ENCODE measurements around the gene PANX3. TPM values are rescaled to one million over a fixed set of nuclear protein-coding genes. Genes with fewer than 3 reads are reported as not detected.

Gene PANX3
- total and polyA plus RNA-seq, 2 of the 13 experiments (the other 11 are each of a cell fraction or from before 2014, with no cell fraction given): not detected

GRCh38 chr11:124662106-124662505 is 50.9 kb downstream of the PANX3 start:
- no peaks in the 10 kb centered on the region for H4K20me1 ChIP-seq (ENCODE audit: insufficient read depth, low read length)
- ChIA-PET POLR2A (no interaction called here), CTCF (ENCODE audit: low intra/inter-chr PET ratio, low total read pairs) (no interaction called here)
- in situ Hi-C loops (cut with HindIII; ENCODE audit: extremely low pct_ligation_motif_present, low pct_unique_long_range_greater_than_20kb) (no loop called here), intact Hi-C loops (cut with micrococcal nuclease; ENCODE audit: unreplicated experiment) (no loop called here)
- no peak for FAIRE-seq
- no peaks in the 10 kb centered on the region for H3K4me1 ChIP-seq (ENCODE audit: insufficient read depth, low read length)
- no peak overlapping the region for H2AFZ ChIP-seq (ENCODE audit: low read length)
- H3K9me3 ChIP-seq (ENCODE audit: low read length): no peaks in the 10 kb centered on the region
- no peak for DNase-seq (ENCODE audit: low spot score)
- no peak overlapping the region for H3K27ac ChIP-seq (ENCODE audit: extremely low read length, insufficient read depth, low read length)
- H3K4me2 ChIP-seq (ENCODE audit: low read depth, low read length): no peak overlapping the region
- no peak for ATAC-seq
- no peak overlapping the region for H3K9ac ChIP-seq (ENCODE audit: insufficient read depth, low read depth, low read length)
- H3K36me3 ChIP-seq (replicated peaks in 1 of 2; ENCODE audit: control insufficient read depth in 1 of 2, insufficient read depth in 2 of 2, low read length in 2 of 2): no peaks in the 10 kb centered on the region
- no peaks in the 10 kb centered on the region for H3K79me2 ChIP-seq (ENCODE audit: insufficient read depth, low read length)
- WGBS (ENCODE audit: low lambda C conversion rate): 79% methylated on average over 4 of the region's 4 CpGs
- no peak overlapping the region for H3K4me3 ChIP-seq (replicated peaks in 1 of 3; ENCODE audit: insufficient read depth in 1 of 3, low read depth in 2 of 3, low read length in 3 of 3)
- TF ChIP-seq UBTF (CRISPR knock-in tag; IDR thresholded peaks at IDR 0.05) (no peak), MXD3 (CRISPR knock-in tag; IDR thresholded peaks at IDR 0.05) (no peak)
- BruUV-seq (replicated peaks): no TSS peak
- H3K27me3 ChIP-seq (ENCODE audit: control insufficient read depth in 1 of 2, insufficient read depth in 2 of 2, low read length in 2 of 2): no peaks in the 10 kb centered on the region

GRCh38 chr11:124663861-124664260 is 52.6 kb downstream of the PANX3 start:
- FAIRE-seq: no peak

More at GRCh38 chr11:124663861-124664260, 52.6 kb downstream of the PANX3 start:
- no TSS peak for BruUV-seq (replicated peaks)
- no peak for DNase-seq (ENCODE audit: low spot score)
- Histone ChIP-seq H3K36me3 (replicated peaks in 1 of 2; ENCODE audit: control insufficient read depth in 1 of 2, insufficient read depth in 2 of 2, low read length in 2 of 2) (no peaks in the 10 kb centered on the region; a peak in 1 of 5 replicates), H3K9ac (ENCODE audit: insufficient read depth, low read depth, low read length) (no peak overlapping the region), H3K4me2 (ENCODE audit: low read depth, low read length) (no peak overlapping the region), H3K79me2 (ENCODE audit: insufficient read depth, low read length) (no peaks in the 10 kb centered on the region), H3K4me3 (replicated peaks in 1 of 3; ENCODE audit: insufficient read depth in 1 of 3, low read depth in 2 of 3, low read length in 3 of 3) (no peak overlapping the region), H3K27ac (ENCODE audit: extremely low read length, insufficient read depth, low read length) (no peak overlapping the region), H2AFZ (ENCODE audit: low read length) (no peak overlapping the region), H3K27me3 (ENCODE audit: control insufficient read depth in 1 of 2, insufficient read depth in 2 of 2, low read length in 2 of 2) (no peaks in the 10 kb centered on the region), H4K20me1 (ENCODE audit: insufficient read depth, low read length) (no peaks in the 10 kb centered on the region), H3K4me1 (ENCODE audit: insufficient read depth, low read length) (no peaks in the 10 kb centered on the region), H3K9me3 (ENCODE audit: low read length) (no peaks in the 10 kb centered on the region)
- POLR2A ChIA-PET: no interaction called here
- 96% methylated on average over 2 of the region's 2 CpGs for WGBS (ENCODE audit: low lambda C conversion rate)
- CTCF ChIA-PET (ENCODE audit: low intra/inter-chr PET ratio, low total read pairs): interaction anchor here (1.2 kb wide), 1 partner anchor 173 kb away, joined by 4 read pairs; no protein-coding TSS in a partner anchor
- in situ Hi-C loops (cut with HindIII; ENCODE audit: extremely low pct_ligation_motif_present, low pct_unique_long_range_greater_than_20kb): no loop called here
- intact Hi-C loops (cut with micrococcal nuclease; ENCODE audit: unreplicated experiment): no loop called here
- TF ChIP-seq KDM1A (CRISPR knock-in tag; IDR thresholded peaks at IDR 0.05) (no peak), PRDM15 (CRISPR knock-in tag; IDR thresholded peaks at IDR 0.05) (no peak), CHCHD3 (CRISPR knock-in tag; IDR thresholded peaks at IDR 0.05) (no peak), CREBL2 (CRISPR knock-in tag; IDR thresholded peaks at IDR 0.05; ENCODE audit: borderline replicate concordance) (no peak), ZFP90 (CRISPR knock-in tag; IDR thresholded peaks at IDR 0.05; ENCODE audit: borderline replicate concordance) (no peak), XBP1 (CRISPR knock-in tag; IDR thresholded peaks at IDR 0.05) (no peak), EEA1 (CRISPR knock-in tag; IDR thresholded peaks at IDR 0.05; ENCODE audit: borderline replicate concordance) (no peak), ZNF350 (CRISPR knock-in tag; IDR thresholded peaks at IDR 0.05; ENCODE audit: borderline replicate concordance, low read depth) (no peak)
- no peak for ATAC-seq
